SK-N-SH treated with all-trans-retinoic acid at 6 μM for 48 hours (cell line): ENCODE data around the gene ZNF644.

Experiments
- GLIS3 ChIP-seq: fragments of 250-450 bp; sonication (Bioruptor Pico); IDR thresholded peaks from 2 replicates; pipeline ENCODE4 v1.5.0; 2020; ENCODE audit warnings: mild to moderate bottlenecking, moderate library complexity
- RARB ChIP-seq: fragments of 250-450 bp; sonication (Bioruptor Pico); IDR thresholded peaks from 2 replicates; pipeline ENCODE4 v1.8.0; 2021; ENCODE audit warnings: mild to moderate bottlenecking, moderate library complexity
- ZNF565 ChIP-seq: fragments of 450-650 bp; formaldehyde crosslinking; conservative IDR thresholded peaks from 2 replicates; pipeline ENCODE4 v1.5.0; 2020; ENCODE audit warnings: low read depth, mild to moderate bottlenecking, moderate library complexity
- ZNF8 ChIP-seq: fragments of 450-650 bp; formaldehyde crosslinking; IDR thresholded peaks from 2 replicates; pipeline ENCODE4 v1.5.0; 2020; ENCODE audit warnings: mild to moderate bottlenecking, moderate library complexity
- TF ChIP-seq, protein P1 (sequence below): fragments of 250-450 bp; sonication (Bioruptor Pico); IDR thresholded peaks from 2 replicates; pipeline ENCODE4 v1.5.0; 2020; ENCODE audit warnings: mild to moderate bottlenecking, moderate library complexity
- TF ChIP-seq, protein P2 (sequence below): fragments of 250-450 bp; sonication (Bioruptor Pico); IDR thresholded peaks from 2 replicates; pipeline ENCODE4 v1.8.0; 2020; ENCODE audit warnings: mild to moderate bottlenecking, moderate library complexity, borderline replicate concordance

DNA sequence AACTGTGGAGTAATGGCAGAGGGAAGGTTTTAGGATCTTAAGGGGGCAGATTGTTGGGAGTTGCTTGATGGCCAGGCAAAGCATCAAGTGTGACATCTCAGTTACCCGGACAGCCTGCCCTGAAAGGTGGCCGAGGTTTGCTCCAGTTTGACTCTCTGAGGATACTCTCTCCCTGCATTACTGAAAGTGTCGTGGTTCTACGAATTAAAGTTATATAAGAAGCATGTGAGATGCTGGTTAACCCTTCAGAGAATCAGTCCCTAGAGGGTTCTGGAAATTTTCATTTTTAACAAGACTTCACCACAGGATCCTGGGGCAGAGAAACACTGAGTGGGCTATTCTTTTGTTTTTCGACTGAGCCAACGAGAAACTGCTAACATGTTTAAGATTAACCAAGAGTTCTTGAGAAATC lies 689 bp upstream of the ZNF644 start:
- TF ChIP-seq GLIS3 (CRISPR knock-in tag) (no peak), ZNF8 (no peak), ZNF565 (no peak), RARB (CRISPR knock-in tag) (no peak)
- TF ChIP-seq, protein P1, sequence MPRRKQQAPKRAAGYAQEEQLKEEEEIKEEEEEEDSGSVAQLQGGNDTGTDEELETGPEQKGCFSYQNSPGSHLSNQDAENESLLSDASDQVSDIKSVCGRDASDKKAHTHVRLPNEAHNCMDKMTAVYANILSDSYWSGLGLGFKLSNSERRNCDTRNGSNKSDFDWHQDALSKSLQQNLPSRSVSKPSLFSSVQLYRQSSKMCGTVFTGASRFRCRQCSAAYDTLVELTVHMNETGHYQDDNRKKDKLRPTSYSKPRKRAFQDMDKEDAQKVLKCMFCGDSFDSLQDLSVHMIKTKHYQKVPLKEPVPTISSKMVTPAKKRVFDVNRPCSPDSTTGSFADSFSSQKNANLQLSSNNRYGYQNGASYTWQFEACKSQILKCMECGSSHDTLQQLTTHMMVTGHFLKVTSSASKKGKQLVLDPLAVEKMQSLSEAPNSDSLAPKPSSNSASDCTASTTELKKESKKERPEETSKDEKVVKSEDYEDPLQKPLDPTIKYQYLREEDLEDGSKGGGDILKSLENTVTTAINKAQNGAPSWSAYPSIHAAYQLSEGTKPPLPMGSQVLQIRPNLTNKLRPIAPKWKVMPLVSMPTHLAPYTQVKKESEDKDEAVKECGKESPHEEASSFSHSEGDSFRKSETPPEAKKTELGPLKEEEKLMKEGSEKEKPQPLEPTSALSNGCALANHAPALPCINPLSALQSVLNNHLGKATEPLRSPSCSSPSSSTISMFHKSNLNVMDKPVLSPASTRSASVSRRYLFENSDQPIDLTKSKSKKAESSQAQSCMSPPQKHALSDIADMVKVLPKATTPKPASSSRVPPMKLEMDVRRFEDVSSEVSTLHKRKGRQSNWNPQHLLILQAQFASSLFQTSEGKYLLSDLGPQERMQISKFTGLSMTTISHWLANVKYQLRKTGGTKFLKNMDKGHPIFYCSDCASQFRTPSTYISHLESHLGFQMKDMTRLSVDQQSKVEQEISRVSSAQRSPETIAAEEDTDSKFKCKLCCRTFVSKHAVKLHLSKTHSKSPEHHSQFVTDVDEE (CRISPR knock-in tag), result no peak
- TF ChIP-seq, protein P2, sequence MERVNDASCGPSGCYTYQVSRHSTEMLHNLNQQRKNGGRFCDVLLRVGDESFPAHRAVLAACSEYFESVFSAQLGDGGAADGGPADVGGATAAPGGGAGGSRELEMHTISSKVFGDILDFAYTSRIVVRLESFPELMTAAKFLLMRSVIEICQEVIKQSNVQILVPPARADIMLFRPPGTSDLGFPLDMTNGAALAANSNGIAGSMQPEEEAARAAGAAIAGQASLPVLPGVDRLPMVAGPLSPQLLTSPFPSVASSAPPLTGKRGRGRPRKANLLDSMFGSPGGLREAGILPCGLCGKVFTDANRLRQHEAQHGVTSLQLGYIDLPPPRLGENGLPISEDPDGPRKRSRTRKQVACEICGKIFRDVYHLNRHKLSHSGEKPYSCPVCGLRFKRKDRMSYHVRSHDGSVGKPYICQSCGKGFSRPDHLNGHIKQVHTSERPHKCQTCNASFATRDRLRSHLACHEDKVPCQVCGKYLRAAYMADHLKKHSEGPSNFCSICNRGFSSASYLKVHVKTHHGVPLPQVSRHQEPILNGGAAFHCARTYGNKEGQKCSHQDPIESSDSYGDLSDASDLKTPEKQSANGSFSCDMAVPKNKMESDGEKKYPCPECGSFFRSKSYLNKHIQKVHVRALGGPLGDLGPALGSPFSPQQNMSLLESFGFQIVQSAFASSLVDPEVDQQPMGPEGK, result no peak
